OCI-LY7 (cell line): Measurements from ENCODE around the gene CCDC102B. TPM values are rescaled to one million over a fixed set of nuclear protein-coding genes. Genes with fewer than 3 reads are reported as not detected.

Experiments used
- BruUV-seq: library from RNA; stranded (reverse); fragments of 400-500 nt; replicated peaks from 2 replicates; lab custom pipeline; 2021; lab: Mats Ljungman, UMichigan
- CTCF ChIA-PET: fragments of 300-600 bp; sonication (Branson Sonifier 250); formaldehyde crosslinking; loops from one replicate; lab custom pipeline; 2022; ENCODE audit warnings: antibody characterized with exemption; ENCODE audit not compliant: unreplicated experiment; lab: Charles Lee
- POLR2A ChIA-PET: fragments of 300-600 bp; sonication (Branson Sonifier 250); formaldehyde crosslinking; loops from one replicate; lab custom pipeline; 2022; ENCODE audit warnings: antibody characterized with exemption; lab: Charles Lee
- DNase-seq: peaks from one replicate; pipeline ENCODE4 v3.0.0-alpha.2; 2015; ENCODE audit warnings: low spot score
- H2AFZ ChIP-seq: fragments of 200-600 bp; sonication (generic), shearing (Covaris generic); 2 replicates; pipeline ENCODE4 v1.6.1; 2014; ENCODE audit warnings: mild to moderate bottlenecking, antibody characterized with exemption, low read length, moderate library complexity
- H3K27ac ChIP-seq: fragments of 200-600 bp; sonication (generic); 2 replicates; pipeline ENCODE4 v1.5.1; 2014; ENCODE audit warnings: mixed run types, low read depth, mild to moderate bottlenecking, moderate library complexity, low read length, inconsistent platforms; ENCODE audit not compliant: poor library complexity, severe bottlenecking
- H3K36me3 ChIP-seq: fragments of 200-600 bp; sonication (generic); 2 replicates; pipeline ENCODE4 v1.6.1; 2014; ENCODE audit warnings: mild to moderate bottlenecking, antibody characterized with exemption, low read length, moderate library complexity, mixed read lengths; ENCODE audit not compliant: insufficient read depth
- H3K4me1 ChIP-seq: fragments of 200-600 bp; sonication (generic); 2 replicates; pipeline ENCODE4 v1.5.1; 2014; ENCODE audit warnings: mild to moderate bottlenecking, low read length; ENCODE audit not compliant: insufficient read depth, poor library complexity, severe bottlenecking
- H3K4me2 ChIP-seq: fragments of 200-600 bp; sonication (generic); 2 replicates; pipeline ENCODE4 v1.6.1; 2014; ENCODE audit warnings: mild to moderate bottlenecking, low read length
- H3K4me3 ChIP-seq: fragments of 200-600 bp; sonication (generic); 2 replicates; pipeline ENCODE4 v1.5.1; 2014; ENCODE audit warnings: mild to moderate bottlenecking, low read depth, low read length; ENCODE audit not compliant: poor library complexity, severe bottlenecking
- H3K79me2 ChIP-seq: fragments of 200-600 bp; sonication (generic); 2 replicates; pipeline ENCODE4 v1.6.1; 2016; ENCODE audit warnings: low read depth, mild to moderate bottlenecking, low read length, moderate library complexity, mixed read lengths; ENCODE audit not compliant: insufficient read depth
- H3K9me2 ChIP-seq: fragments of 200-600 bp; sonication (generic); 2 replicates; pipeline ENCODE4 v1.6.1; 2016; ENCODE audit warnings: mild to moderate bottlenecking, low read length, mixed read lengths; ENCODE audit not compliant: insufficient read depth
- H3K9me3 ChIP-seq: fragments of 200-600 bp; sonication (generic); 2 replicates; pipeline ENCODE4 v1.6.1; 2014; ENCODE audit warnings: mild to moderate bottlenecking, mixed run types, low read length, mixed read lengths
- H4K20me1 ChIP-seq: fragments of 200-600 bp; sonication (generic); 2 replicates; pipeline ENCODE4 v1.6.1; 2014; ENCODE audit warnings: mild to moderate bottlenecking, antibody characterized with exemption, low read length, moderate library complexity, mixed read lengths; ENCODE audit not compliant: insufficient read depth
- CTCF ChIP-seq: fragments of 200-600 bp; sonication (generic); conservative IDR thresholded peaks from 2 replicates; pipeline ENCODE4 v1.5.1; 2014; ENCODE audit warnings: mild to moderate bottlenecking, antibody characterized with exemption, low read length, moderate library complexity, mixed read lengths
- EZH2phosphoT487 ChIP-seq: fragments of 200-600 bp; sonication (generic); IDR thresholded peaks from 2 replicates; pipeline ENCODE4 v1.6.1; 2018; ENCODE audit warnings: low read depth, borderline replicate concordance, mild to moderate bottlenecking, mixed run types, antibody characterized with exemption, low read length, moderate library complexity, mixed read lengths
- intact Hi-C: fragments of 100-400 bp; cut with micrococcal nuclease; formaldehyde crosslinking; loops from one replicate; pipeline ENCODE4 v1.10.0; 2022; ENCODE audit not compliant: unreplicated experiment
- total RNA-seq, 2 experiments: library from RNA; depleted of rRNA in 1 of 2; stranded (reverse); fragments of >200 nt in 1 of 2; shearing (Covaris generic) in 1 of 2; gene quantifications; 2 replicates each; pipeline ENCODE4 v1.2.3, GENCODE V29; 2014 to 2022

CCDC102B gene
- total RNA-seq, 2 experiments from 2014 or later, result 0.46 to 0.54 TPM

- DNase-seq, result no peak
- TF ChIP-seq EZH2phosphoT487 (no peak), CTCF (no peak)
- no peak overlapping the region for H2AFZ ChIP-seq
- H3K9me2 ChIP-seq, result no peaks in the 10 kb centered on the region
- no peaks in the 10 kb centered on the region for H3K79me2 ChIP-seq
- no peaks in the 10 kb centered on the region for H3K4me1 ChIP-seq
- CTCF ChIA-PET, result no interaction called here
- POLR2A ChIA-PET, result no interaction called here
- H3K4me3 ChIP-seq, result no peak overlapping the region
- no peaks in the 10 kb centered on the region for H4K20me1 ChIP-seq
- H3K9me3 ChIP-seq, result no peaks in the 10 kb centered on the region
- BruUV-seq, result no TSS peak
- H3K36me3 ChIP-seq, result no peaks in the 10 kb centered on the region
- H3K4me2 ChIP-seq, result no peak overlapping the region
- H3K27ac ChIP-seq, result no peak overlapping the region
- intact Hi-C loops, result no loop called here
Measured at GRCh38 chr18:68822926-68823325, 25.0 kb downstream of the CCDC102B start.

GRCh38 chr18:68826121-68826520, 28.2 kb downstream of the CCDC102B start:
- POLR2A ChIA-PET, result no interaction called here
- H2AFZ ChIP-seq, result no peak overlapping the region

More at GRCh38 chr18:68826121-68826520, 28.2 kb downstream of the CCDC102B start:
- BruUV-seq, result no TSS peak
- TF ChIP-seq CTCF (no peak), EZH2phosphoT487 (no peak)
- H3K36me3 ChIP-seq, result no peaks in the 10 kb centered on the region
- H3K79me2 ChIP-seq, result no peaks in the 10 kb centered on the region
- CTCF ChIA-PET, result no interaction called here
- no peak overlapping the region for H3K27ac ChIP-seq
- intact Hi-C loops, result no loop called here
- DNase-seq, result no peak
- no peaks in the 10 kb centered on the region for H3K9me3 ChIP-seq
- no peak overlapping the region for H3K4me2 ChIP-seq
- no peaks in the 10 kb centered on the region for H4K20me1 ChIP-seq
- no peaks in the 10 kb centered on the region for H3K9me2 ChIP-seq
- no peaks in the 10 kb centered on the region for H3K4me1 ChIP-seq
- no peak overlapping the region for H3K4me3 ChIP-seq
